GM19238 (cell line): ENCODE results near the gene PCDH1.
"Not testable (repeated sequence)": the region's sequence is repeated elsewhere in the genome, so short reads cannot be mapped to it uniquely, and the experiment has no call there.

Experiments used
- DNase-seq: peaks from one replicate; pipeline ENCODE4 v3.0.0; 2011; ENCODE audit warnings: low spot score; ENCODE audit not compliant: insufficient read length

The PCDH1 gene

DNA sequence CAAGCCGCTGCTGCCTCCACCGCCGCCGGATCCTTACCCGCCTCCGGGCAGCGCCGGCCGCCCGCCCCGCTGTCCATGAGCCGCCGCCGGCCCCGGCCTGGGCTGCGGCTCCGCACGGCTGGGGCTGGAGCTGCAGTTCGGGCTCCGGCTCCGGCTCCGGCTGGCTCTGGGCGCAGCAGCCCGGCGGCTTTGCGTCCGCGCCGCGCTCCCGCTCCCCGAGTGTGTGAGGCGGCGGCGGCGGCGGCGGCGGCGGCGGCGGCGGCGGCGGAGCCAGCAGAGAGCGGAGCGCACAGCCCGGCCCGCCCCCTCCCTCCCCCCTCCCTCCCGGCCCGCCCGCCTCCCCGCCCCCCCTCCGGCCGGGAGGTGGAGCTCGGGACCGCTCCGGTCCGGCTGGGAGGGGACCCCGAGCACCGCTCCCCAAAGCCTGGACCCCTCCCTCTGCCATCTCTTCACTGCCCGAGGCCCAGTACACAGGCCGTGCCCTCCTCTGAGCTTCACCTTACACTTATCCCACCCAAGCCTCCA is at the start of gene PCDH1:
TSS of gene PCDH1 (minus strand) at position 225 of the 525 bp plus-strand sequence. CDS start at position 77, 148 bp downstream.
- no peak for DNase-seq

DNA sequence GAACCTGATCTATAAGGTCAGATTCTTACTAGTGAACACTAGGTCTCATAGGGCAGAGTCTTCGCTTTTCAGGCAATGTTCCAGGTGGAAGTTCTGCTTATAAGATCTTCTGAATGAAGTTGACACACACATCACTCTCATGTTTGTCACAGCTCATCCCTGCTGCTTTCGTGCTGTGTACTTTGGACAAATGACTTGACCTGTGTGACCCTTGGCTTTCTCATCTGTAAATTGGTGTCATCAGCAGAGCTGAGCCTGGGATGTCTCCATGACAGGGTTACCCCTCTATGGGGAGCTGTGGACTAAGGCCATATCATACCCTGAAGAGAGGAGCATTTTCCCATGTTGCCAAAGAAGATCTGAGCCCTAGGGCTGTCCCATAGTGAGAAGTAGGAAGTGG is 48.2 kb upstream of the PCDH1 start:
- DNase-seq = no peak

- DNase-seq = peak; percentile 93
These were observed 45.5 kb upstream of the PCDH1 start, which contains the start of gene DELE1 for GRCh38 chr5:141923448-141924313. Gene DELE1, plus strand, starts transcription at chr5:141923871. Its CDS starts 71 bp downstream, at chr5:141923942.

DNA sequence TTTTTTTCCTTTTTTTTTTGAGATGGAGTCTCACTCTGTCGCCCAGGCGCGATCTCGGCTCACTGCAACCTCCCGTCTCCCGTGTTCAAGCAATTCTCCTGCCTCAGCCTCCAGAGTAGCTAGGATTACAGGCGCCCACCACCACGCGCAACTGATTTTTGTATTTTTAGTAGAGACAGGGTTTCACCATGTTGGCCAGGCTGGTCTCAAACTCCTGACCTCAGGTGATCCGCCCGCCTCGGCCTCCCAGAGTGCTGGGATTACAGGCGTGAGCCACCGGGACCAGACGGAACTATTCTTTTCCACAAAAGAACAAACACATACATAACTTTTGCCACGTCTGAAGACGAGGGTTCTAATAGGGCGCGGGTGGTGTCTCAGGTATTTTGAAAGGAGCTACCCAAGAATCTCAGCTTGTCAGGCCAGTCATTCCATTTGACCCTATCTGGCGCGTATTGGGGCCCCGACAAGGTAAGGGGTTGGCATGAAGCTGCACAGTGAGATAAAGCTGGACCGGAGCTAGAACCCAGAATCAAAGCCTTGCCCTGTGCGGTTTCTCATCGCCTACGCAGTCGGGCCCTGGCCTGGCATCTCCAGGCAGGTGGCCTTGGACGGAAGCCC is 44.7 kb upstream of the PCDH1 start:
- DNase-seq = not testable (repeated sequence)

- DNase-seq = no peak
These were observed 42.6 kb upstream of the PCDH1 start for GRCh38 chr5:141920771-141921170.

DNA sequence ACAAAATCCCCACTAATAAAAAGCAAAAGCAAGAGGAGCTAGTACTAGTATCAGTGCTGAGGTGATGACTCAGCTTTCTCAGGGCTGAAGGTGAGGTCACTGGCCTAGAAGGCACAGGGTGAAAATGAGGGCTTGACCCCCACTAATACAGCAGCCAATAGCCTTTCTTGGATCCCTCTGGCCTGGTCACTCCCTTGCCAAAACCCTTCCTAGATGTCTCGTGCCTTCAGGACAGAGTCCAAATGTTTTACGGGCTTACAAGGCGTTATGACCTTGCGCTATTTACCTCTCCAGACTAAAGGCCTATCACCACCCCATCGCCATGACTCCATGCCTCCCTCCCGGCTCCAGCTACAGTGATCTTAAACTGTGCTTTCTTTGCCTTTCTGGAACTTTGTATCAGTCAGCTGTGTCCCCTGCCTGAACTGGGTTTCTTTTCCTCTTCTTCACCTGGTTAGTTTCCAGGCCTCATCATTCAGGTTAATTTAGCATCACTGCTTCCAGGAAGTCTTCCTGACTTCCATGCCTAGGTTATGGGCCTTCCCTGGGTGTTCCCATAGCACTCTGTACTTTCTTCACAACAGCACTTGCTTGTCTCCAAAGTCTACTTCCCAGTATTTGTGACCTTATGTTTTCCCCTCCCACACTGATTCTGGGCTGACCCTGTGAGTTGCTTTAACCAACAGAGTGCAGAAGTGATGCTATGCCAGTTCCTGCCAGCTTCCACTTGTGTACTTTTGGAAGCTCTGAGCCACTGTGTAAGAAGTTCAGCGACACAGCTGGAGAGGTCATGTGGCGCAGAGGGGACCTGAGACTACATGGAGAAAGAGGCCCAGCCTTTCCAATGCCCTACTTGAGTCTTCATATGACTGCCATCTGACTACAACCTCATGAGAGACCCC is 41.3 kb upstream of the PCDH1 start:
- DNase-seq = no peak

GRCh38 chr5:141917760-141918159 is 39.5 kb upstream of the PCDH1 start:
- DNase-seq = no peak

GRCh38 chr5:141916522-141916921 is 38.3 kb upstream of the PCDH1 start:
- no peak for DNase-seq

- DNase-seq = no peak
These were observed 37.7 kb upstream of the PCDH1 start for GRCh38 chr5:141915881-141916336.

GRCh38 chr5:141914797-141915196 is 36.6 kb upstream of the PCDH1 start:
- no peak for DNase-seq

DNA sequence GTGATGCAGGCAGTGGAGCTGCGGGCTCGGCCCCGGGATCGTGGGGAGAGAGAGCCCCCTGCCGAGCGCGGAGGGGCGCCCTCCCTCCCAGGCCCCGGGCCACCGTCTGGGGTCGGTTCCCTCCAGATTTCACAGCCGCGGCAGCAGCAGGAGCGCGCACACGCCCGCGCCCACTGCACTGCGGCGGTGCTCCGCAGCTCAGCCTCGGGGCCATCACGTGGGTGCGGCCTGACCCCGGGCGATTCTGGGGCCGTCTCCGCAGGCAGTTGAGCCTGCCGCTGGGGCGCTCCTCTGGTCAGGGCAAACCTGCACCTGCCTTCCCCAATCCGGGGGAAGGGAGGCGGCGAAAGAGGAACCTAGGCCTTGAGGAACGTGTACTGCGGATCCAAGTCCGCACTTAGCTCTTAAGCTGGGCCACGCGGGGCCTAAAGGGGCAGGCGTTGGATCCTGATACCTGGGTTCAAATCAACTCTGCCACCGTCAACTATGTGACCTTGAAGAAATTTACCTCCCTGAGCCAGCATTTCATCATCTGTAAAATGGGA is 36.1 kb upstream of the PCDH1 start:
- DNase-seq = peak; percentile 41

- DNase-seq = no peak
These were observed 35.5 kb upstream of the PCDH1 start for GRCh38 chr5:141913560-141914198.

DNA sequence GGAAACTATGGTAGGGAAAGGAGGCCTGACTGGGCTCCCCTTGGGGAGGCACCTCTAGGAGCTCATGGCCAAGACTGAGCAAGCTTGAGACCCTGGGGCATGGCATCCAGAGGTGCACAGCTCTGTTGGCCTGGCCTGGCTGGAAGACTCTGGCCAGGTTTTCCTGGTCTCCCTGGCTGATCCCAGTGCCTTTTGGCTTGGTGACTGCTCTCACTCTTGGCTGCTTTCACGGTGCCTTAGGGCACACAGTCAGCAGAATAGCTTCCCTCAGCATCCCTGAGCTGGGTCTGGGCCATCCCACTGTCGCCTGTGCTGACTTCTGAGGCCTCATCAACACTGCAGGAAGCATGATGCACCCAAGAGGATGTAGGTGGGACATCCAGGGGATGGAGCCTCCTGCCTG is 32.1 kb upstream of the PCDH1 start:
- no peak for DNase-seq

- DNase-seq = no peak
These were observed 31.0 kb upstream of the PCDH1 start for GRCh38 chr5:141909212-141909611.

- no peak for DNase-seq
These were observed 30.6 kb upstream of the PCDH1 start for GRCh38 chr5:141908796-141909195.

DNA sequence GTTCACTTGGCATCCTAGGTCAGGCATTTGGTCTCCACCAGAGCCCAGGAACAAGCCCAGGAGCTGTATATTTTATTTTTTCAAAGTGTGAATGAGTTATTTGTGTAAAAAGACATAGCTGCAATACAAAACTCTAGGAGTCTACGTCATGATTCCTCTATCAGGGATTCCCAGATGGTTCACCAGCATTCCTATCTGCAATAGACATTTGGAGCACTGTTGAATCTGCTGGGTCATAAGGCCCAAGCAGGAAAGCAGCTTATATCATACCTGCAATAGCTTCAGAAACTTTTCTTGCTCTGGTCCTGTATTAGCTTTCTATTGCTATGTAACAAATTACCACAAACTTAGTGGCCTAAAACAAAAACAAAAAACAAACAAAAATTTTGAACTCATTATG is 28.8 kb upstream of the PCDH1 start:
- DNase-seq = no peak

DNA sequence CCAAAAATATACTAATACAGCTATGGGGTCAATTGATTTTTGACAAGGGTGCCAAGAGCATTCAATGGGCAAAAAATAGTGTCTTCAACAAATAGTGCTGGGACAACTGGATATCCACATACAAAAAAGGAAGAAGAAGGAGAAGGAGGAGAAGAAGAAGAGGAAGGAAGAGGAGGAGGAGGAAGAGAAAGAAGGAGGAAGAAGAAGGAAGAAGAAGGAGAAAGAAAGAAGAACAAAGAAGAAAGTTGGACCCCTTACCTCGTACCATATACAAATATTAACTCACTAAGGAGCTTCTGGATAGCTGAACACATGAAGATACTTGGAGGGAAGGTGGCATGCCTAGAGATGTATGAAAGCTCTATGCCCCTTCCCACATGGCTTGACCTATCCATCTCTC is 28.3 kb upstream of the PCDH1 start:
- no peak for DNase-seq

DNA sequence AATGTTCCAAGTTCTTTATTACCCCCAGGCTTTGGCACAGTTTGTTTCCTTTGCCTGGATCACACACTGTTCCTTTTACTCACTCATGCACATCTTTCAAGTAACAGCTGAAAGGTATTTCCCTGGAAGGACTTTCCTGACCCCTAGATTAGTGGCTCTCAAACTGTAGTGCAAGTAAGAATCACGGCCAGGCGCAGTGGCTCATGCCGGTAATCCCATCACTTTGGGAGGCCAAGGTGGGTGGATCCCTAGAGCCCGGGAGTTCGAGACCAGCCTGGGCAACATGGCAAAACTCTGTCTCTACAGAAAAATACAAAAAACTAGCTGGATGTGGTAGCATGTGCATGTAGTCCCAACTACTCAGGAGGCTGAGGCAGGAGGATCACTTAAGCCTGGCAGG is 26.3 kb upstream of the PCDH1 start:
- no peak for DNase-seq

GRCh38 chr5:141903261-141903660 is 25.1 kb upstream of the PCDH1 start:
- no peak for DNase-seq

- no peak for DNase-seq
These were observed 24.0 kb upstream of the PCDH1 start for GRCh38 chr5:141902015-141902814.
